Esophagus (tissue), 2 donors: ENCODE measurements around the gene HOXD12. TPM values are rescaled to one million over a fixed set of nuclear protein-coding genes. Genes with fewer than 3 reads are reported as not detected.

Source experiments
- H3K27ac ChIP-seq, 2 donors: one replicate each; pipeline ENCODE4 v1.5.1; 2013; ENCODE audit warnings: low read depth in 2 of 2, mild to moderate bottlenecking in 2 of 2, inconsistent platforms in 1 of 2, low read length in 1 of 2, moderate library complexity in 1 of 2
- H3K27me3 ChIP-seq, 2 donors: one replicate each; pipeline ENCODE4 v1.6.1; 2013; ENCODE audit warnings: low read length in 2 of 2, control low read depth in 1 of 2, mild to moderate bottlenecking in 1 of 2; ENCODE audit not compliant: insufficient read depth in 2 of 2, control insufficient read depth in 1 of 2
- H3K36me3 ChIP-seq, 2 donors: one replicate each; pipeline ENCODE4 v1.6.1; 2013; ENCODE audit warnings: low read length in 1 of 2; ENCODE audit not compliant: control insufficient read depth in 2 of 2, insufficient read depth in 2 of 2
- H3K4me1 ChIP-seq, 2 donors: one replicate each; pipeline ENCODE4 v1.6.1; 2013; ENCODE audit warnings: low read length in 1 of 2; ENCODE audit not compliant: control insufficient read depth in 2 of 2, insufficient read depth in 2 of 2
- H3K4me3 ChIP-seq, 2 donors: one replicate each; pipeline ENCODE4 v1.5.1; 2013; ENCODE audit warnings: low read length in 2 of 2, mild to moderate bottlenecking in 2 of 2, low read depth in 1 of 2, moderate library complexity in 1 of 2
- H3K9me3 ChIP-seq, 2 donors: one replicate each; pipeline ENCODE4 v1.6.1; 2013; ENCODE audit warnings: mild to moderate bottlenecking in 2 of 2, low read depth in 1 of 2, low read length in 1 of 2, moderate library complexity in 1 of 2; ENCODE audit not compliant: control insufficient read depth in 2 of 2, insufficient read depth in 1 of 2
- WGBS, 2 donors: extraction: QIAGEN DNeasy Blood & Tissue Kit; methylation state at CpG; one replicate each; pipeline ENCODE4 v1.1.7; 2013; 5-methylcytosine and 5-hydroxymethylcytosine counted together
- polyA plus RNA-seq, 2 donors: library from polyadenylated mRNA; stranded (reverse); fragments of 200-250 nt; gene quantifications; one replicate each; pipeline ENCODE4 v1.2.3, GENCODE V29; 2013
- donor health status: healthy with polysubstance abuse.
- donor health status: Bipolar disorder and iron deficiency.

The HOXD12 gene, protein sequence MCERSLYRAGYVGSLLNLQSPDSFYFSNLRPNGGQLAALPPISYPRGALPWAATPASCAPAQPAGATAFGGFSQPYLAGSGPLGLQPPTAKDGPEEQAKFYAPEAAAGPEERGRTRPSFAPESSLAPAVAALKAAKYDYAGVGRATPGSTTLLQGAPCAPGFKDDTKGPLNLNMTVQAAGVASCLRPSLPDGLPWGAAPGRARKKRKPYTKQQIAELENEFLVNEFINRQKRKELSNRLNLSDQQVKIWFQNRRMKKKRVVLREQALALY
- not detected for polyA plus RNA-seq

DNA sequence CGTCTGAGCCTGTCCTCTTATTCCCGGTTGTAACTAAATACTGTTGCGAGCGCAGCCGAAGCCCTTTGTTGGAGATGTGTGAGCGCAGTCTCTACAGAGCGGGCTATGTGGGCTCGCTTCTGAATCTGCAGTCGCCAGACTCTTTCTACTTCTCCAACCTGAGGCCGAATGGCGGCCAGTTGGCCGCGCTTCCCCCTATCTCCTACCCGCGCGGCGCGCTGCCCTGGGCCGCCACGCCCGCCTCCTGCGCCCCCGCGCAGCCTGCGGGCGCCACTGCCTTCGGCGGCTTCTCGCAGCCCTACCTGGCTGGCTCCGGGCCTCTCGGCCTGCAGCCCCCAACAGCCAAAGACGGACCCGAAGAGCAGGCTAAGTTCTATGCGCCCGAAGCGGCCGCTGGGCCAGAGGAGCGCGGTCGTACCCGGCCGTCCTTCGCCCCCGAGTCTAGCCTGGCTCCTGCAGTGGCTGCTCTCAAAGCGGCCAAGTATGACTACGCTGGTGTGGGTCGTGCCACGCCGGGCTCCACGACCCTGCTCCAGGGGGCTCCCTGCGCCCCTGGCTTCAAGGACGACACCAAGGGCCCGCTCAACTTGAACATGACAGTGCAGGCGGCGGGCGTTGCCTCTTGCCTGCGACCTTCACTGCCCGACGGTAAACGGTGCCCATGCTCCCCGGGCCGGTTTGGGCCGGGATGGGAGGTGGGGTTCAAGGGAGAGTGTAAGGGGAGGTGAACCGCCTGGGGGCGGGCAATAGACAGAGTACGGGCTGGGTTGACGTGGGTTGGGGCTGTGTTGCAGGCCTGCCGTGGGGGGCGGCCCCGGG, at the start of gene HOXD12:
Gene HOXD12 (plus strand): TSS at position 68 of the 819 bp plus-strand sequence. CDS start 7 bp downstream, at position 75.
- no peak within 1 kb of the TSS for H3K27ac ChIP-seq
- H3K27me3 ChIP-seq = peaks cover 31 to 56% of the 10 kb centered on the region in 2 donors
- H3K9me3 ChIP-seq = peaks cover 0 to 12% of the 10 kb centered on the region in 2 donors
- 9 to 12% methylated on average over 70 of the region's 70 CpGs for WGBS, 2 donors
- H3K4me3 ChIP-seq = no peak within 1 kb of the TSS
- no peaks in the 10 kb centered on the region for H3K36me3 ChIP-seq
- peaks cover 6 to 10% of the 10 kb centered on the region in 2 donors for H3K4me1 ChIP-seq

DNA sequence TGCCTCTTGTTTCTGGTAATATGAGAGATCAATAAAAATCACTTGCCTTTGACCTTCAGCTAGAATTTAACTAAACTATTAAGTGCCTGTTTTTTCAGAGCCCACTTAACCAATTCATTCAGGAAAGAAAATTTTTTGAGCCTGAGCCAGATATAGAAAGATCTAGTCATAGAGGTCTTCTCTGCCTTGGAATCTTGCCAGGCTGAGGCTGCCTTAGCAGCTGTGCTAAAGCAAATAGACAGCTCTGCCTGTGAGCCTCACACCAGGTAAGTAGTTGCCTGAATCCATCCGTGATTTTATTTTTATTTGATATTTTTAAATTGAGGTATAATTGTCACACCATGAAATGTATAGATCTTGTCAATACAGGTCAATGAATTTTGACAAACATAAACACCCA, 43.2 kb upstream of the HOXD12 start:
- no peak overlapping the region for H3K4me3 ChIP-seq
- H3K36me3 ChIP-seq = no peaks in the 10 kb centered on the region
- whole genome bisulfite sequencing, 2 donors = 19% methylated on average over 1 of the region's 1 CpG
- H3K9me3 ChIP-seq = no peaks in the 10 kb centered on the region
- H3K4me1 ChIP-seq = no peaks in the 10 kb centered on the region
- no peak overlapping the region for H3K27ac ChIP-seq
- no peaks in the 10 kb centered on the region for H3K27me3 ChIP-seq

DNA sequence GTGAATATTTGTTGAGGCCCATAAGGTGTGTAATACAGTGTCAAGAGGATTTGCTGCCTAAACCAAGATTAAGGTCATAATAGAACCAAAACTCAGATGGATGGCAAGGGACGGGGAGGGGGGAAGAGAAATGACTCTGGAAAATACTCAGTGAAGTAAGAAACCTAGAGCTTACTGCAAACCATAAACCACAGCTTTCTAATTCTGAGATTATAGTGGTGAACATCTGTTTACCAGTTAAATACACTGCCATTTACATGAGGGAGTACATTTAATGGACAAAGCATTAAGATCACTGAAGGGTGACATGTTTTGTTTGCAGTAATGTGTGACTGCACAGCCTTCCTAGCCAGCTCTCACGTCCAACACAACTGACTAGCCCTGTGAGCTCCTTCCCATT, 35.6 kb upstream of the HOXD12 start:
- peaks cover 6 to 22% of the 10 kb centered on the region in 2 donors for H3K27me3 ChIP-seq
- no peak overlapping the region for H3K27ac ChIP-seq
- no peaks in the 10 kb centered on the region for H3K36me3 ChIP-seq
- 31 to 45% methylated on average over 2 of the region's 2 CpGs for WGBS, 2 donors
- peaks cover 0 to 3% of the 10 kb centered on the region in 2 donors for H3K9me3 ChIP-seq
- no peak overlapping the region for H3K4me3 ChIP-seq
- H3K4me1 ChIP-seq = peaks cover 10 to 11% of the 10 kb centered on the region in 2 donors

DNA sequence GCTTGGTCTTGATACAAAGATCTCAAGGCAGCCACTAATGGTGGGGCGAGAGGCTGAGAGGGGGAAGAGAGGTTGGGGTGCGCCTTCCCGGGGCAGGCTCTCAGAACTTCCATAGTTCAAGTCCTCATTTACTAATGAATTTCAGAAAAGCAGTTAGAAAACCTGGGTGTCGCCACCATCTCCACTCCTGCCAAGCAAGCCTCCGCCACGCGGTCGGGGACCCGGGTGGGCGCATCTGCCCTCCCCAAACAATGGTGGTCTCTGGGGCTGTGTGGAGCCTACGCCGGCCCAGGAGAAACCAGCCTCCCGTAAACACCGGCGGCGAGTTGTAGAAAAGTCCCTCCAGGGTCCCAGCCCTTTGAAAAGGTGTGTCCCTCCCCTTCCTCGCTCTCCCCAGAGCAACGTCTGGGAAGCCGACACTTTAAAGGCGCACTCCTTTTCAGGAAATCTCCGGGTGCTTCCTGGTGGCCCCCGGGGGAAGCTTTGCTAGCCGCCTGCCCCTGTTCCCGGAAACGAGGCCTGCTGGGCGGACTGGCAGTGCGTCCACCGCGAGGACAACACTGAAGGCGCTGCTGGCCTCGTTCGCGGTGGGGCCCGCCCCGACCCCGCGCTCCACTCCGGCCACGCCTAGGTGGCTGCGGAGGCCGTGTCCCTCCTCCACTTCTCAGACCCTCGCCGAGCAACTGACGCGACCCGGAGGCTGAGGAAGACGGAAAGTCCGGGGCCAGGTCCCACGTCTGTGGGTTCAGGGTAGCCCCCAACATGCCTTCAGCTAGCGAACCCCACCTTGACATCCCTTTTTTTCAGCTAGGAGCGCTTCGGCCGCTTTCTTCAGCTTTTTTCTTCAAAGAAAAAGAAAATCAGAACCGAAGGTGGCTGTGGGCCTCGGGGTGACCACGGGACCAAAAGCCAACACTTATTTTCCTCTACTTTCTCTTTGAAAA, 32.7 kb upstream of the HOXD12 start:
- Histone ChIP-seq H3K36me3 (no peaks in the 10 kb centered on the region), H3K4me1 (peaks cover 10 to 11% of the 10 kb centered on the region in 2 donors), H3K9me3 (peaks cover 0 to 3% of the 10 kb centered on the region in 2 donors), H3K4me3 (peak overlapping the region in 1 of 2 donors; percentile 26), H3K27me3 (peaks cover 16 to 43% of the 10 kb centered on the region in 2 donors), H3K27ac (no peak overlapping the region)
- 12 to 13% methylated on average over 56 of the region's 56 CpGs for WGBS, 2 donors

DNA sequence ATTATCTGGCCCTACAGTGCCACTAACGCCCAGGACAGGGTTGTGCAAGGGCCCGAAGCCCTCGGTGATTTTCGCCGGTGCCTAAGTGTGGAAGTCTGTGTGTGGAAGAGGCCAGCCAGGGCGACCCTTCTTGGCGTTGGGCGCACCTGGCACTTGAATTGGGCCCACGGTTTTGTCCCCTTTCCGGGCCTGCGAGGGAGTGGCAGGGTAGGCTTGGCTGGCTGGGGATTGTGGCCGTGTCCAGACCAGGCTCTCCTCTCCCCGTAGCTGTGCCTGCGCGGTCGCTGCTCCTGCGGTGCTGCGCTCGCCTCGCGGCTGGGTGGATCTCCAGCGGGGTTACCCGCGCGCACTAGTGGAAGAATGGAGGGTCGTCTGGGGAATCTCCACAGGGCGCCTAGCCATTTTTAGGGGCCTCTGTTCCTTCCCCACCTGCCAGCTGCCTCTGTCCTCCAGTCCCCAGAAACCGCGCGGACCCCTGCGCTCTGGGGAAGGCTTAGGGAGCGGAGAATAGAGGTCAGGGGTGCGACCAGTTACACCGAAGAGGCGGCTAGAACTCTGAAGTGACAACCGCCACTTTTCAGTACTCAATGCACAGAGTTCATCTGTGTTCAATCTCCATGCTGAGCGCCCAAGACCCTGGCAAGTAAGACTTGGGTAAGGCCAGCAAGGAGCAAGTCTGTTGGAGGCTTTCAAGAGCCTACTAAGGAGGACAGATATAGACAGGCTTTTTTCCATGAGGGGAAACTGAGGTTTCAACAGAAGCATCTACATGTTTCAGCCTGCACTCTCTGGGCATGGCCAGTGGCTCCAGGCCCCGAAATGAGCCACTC, 31.8 kb upstream of the HOXD12 start:
- peaks cover 0 to 3% of the 10 kb centered on the region in 2 donors for H3K9me3 ChIP-seq
- H3K4me1 ChIP-seq = peaks cover 10 to 11% of the 10 kb centered on the region in 2 donors
- H3K27ac ChIP-seq = no peak overlapping the region
- peak overlapping the region in 1 of 2 donors; percentile 26 for H3K4me3 ChIP-seq
- H3K27me3 ChIP-seq = peaks cover 18 to 50% of the 10 kb centered on the region in 2 donors
- H3K36me3 ChIP-seq = no peaks in the 10 kb centered on the region
- 8 to 12% methylated on average over 38 of the region's 38 CpGs for WGBS, 2 donors

DNA sequence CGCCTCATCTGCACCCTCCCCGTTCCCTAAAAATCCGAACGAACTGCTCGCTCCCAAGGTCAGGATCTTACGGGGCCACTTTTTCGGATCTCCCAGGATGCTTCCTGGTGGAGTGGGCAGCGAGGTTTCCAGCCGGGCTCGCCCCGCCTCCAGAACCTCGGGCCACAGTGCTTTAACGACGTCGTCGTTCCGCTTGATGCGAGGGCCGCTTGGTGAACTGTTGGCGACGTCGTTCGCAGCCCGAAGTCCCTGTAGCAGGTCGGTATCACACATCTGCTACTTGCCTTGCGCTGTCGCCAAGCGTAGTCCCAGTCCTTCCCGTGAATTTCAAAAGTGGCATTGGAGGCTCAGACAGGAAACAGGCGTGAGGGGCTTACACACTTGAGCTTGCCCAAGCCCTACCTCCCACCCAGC, 31.2 kb upstream of the HOXD12 start:
- Histone ChIP-seq H3K9me3 (peaks cover 0 to 3% of the 10 kb centered on the region in 2 donors), H3K27ac (no peak overlapping the region), H3K27me3 (peaks cover 19 to 55% of the 10 kb centered on the region in 2 donors), H3K36me3 (no peaks in the 10 kb centered on the region), H3K4me1 (peaks cover 10 to 11% of the 10 kb centered on the region in 2 donors), H3K4me3 (no peak overlapping the region)
- WGBS, 2 donors = 10 to 14% methylated on average over 30 of the region's 30 CpGs

DNA sequence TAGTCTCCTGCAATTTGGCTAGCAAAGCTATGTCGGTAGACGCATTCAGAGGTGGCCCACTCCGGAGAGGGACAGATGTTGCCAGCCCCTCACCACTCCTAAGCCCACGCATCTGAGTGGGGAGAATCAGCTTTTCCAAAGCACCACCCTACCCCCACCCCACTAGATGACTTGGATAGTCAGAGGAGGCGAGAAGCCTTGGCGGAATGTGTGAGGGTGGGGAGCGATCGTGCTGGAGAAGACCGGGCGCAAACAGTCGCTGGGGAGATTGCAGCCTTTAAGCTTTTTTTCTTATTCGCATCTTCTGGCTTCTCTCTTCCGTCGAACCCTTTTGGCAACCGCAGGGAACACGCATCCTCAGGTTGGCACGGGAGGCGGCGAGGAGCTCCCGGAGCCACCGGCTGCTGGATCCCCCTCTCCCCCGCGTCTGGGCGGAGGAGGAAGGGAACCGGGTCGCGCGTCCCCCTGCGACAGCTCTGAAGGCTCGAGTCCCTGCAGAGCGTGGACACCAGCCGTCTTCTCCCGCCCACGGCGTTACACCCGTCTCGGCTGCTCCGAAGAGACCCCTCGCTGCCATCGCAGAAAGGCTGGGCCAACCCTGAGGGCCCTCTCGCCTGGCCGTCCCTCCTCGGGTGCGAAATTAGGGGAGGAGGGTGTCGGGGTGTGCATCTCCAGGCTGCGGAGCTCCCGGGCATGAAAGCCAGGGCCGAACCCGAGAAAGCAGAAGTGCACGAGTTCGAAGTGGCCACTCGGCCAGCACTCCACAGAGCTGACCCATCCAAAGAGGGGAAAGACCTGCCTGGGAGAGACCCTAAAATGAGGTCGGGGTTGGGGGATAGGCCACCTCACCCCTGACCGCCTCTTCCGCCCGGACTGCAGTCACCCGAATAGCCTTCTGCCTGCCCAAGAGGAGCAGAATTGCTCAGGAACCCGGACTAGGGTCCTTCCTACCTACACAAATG, 28.0 kb upstream of the HOXD12 start:
- Histone ChIP-seq H3K27ac (no peak overlapping the region), H3K9me3 (peaks cover 0 to 3% of the 10 kb centered on the region in 2 donors), H3K36me3 (no peaks in the 10 kb centered on the region), H3K4me3 (no peak overlapping the region), H3K27me3 (peaks cover 28 to 72% of the 10 kb centered on the region in 2 donors), H3K4me1 (peaks cover 10 to 11% of the 10 kb centered on the region in 2 donors)
- WGBS, 2 donors = 8 to 14% methylated on average over 52 to 58 of the region's 58 CpGs

DNA sequence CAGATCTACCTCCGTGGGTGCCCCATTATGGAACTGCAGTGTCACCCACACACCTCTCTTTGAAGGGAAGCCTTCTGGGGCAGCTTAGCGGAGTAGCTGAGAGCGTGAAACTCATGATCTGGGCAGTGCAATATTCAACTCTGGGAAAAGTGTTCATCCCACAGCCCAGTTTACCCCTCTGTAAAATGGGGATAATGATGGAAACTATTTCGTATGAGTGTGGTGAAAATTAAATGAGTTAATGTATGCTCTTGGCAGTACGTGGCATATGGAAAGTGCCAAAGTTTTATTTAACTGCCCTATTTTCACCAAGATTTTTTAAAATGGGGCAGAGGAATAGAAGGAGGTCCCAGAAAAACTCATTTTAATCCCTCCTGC, 27.3 kb upstream of the HOXD12 start:
- H3K36me3 ChIP-seq = no peaks in the 10 kb centered on the region
- peaks cover 5 to 8% of the 10 kb centered on the region in 2 donors for H3K4me1 ChIP-seq
- H3K4me3 ChIP-seq = no peak overlapping the region
- H3K27ac ChIP-seq = no peak overlapping the region
- 30 to 40% methylated on average over 5 of the region's 5 CpGs for WGBS, 2 donors
- peaks cover 0 to 3% of the 10 kb centered on the region in 2 donors for H3K9me3 ChIP-seq
- H3K27me3 ChIP-seq = peaks cover 28 to 72% of the 10 kb centered on the region in 2 donors
